ENCODE results near the gene DSG4. TPM values are rescaled to one million over a fixed set of nuclear protein-coding genes. Genes with fewer than 3 reads are reported as not detected.

DSG4 gene
- polyA plus RNA-seq, 5 donors: not detected

GRCh38 chr18:31447530-31448191, 71.1 kb downstream of the DSG4 start, which contains the start of gene DSG3:
TSS of gene DSG3 (plus strand) at chr18:31447741. CDS start at chr18:31447878, 137 bp downstream.
- no peak for DNase-seq

DNA sequence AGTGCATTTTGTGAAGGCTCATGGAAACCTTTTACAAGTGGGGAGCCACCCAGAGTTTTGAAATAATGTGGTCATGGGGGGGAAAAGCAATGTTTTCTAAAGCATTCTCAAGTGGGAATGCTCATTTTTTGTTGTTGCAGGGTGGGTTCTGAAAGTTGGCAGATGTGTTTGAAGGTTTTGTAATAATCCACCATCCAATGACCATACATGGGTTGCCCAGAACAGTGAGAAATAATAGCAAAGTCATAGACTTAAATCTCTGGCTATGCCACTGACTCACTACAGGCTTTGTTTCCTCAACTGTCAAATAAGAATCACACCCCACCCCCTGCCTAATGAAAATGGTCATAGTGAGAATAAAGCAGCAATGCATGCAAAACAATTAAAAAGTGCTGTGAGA, 73.8 kb downstream of the DSG4 start:
- DNase-seq: no peak

GRCh38 chr18:31451625-31452024, 75.0 kb downstream of the DSG4 start:
- no peak for DNase-seq

- DNase-seq: no peak
Measured at GRCh38 chr18:31454066-31454708, 77.6 kb downstream of the DSG4 start.

Other genes starting within 250 kb of the DSG4 start
- gene DSC1, start 213.9 kb upstream of the DSG4 start, polyA plus RNA-seq (ENCODE audit: insufficient read depth in 1 of 5, insufficient read length in 5 of 5, low replicate concordance in 1 of 5): under 1 TPM in 1 of 5 donors, not detected in 4; 0.04 TPM
- under 1 TPM in 1 of 5 donors, not detected in 4; 0.06 TPM for gene DSG1, start 58.6 kb upstream of the DSG4 start, polyA plus RNA-seq (ENCODE audit: insufficient read depth in 1 of 5, insufficient read length in 5 of 5, low replicate concordance in 1 of 5)
- gene DSG3, start 71.0 kb downstream of the DSG4 start, polyA plus RNA-seq (ENCODE audit: insufficient read depth in 1 of 5, insufficient read length in 5 of 5, low replicate concordance in 1 of 5): not detected
- 10 to 100 TPM; 29.9 to 46.0 (median 41.8) TPM for gene DSG2, start 121.4 kb downstream of the DSG4 start, polyA plus RNA-seq (ENCODE audit: insufficient read depth in 1 of 5, insufficient read length in 5 of 5, low replicate concordance in 1 of 5)
- gene TTR, start 215.1 kb downstream of the DSG4 start, polyA plus RNA-seq (ENCODE audit: insufficient read depth in 1 of 5, insufficient read length in 5 of 5, low replicate concordance in 1 of 5): 10 to 100 TPM in 1 of 5 donors, 1 to 10 TPM in 1, under 1 TPM in 2, not detected in 1; 0.30 to 12.0 (median 1.5) TPM

All from right lung (tissue), 5 donors.